Colonic mucosa (tissue), 4 donors: Measurements from ENCODE around the gene DIDO1. TPM values are rescaled to one million over a fixed set of nuclear protein-coding genes. Genes with fewer than 3 reads are reported as not detected.
A peak's percentile ranks its signal among the peaks of the same experiment; 100 is the strongest.

Source experiments
- DNase-seq: peaks from one replicate; pipeline ENCODE4 v3.0.0-alpha.2; 2020
- H3K27ac ChIP-seq: fragments of 200-600 bp; one replicate; pipeline ENCODE4 v1.8.0; 2021
- H3K27me3 ChIP-seq: fragments of 200-600 bp; one replicate; pipeline ENCODE4 v1.8.0; 2021
- H3K36me3 ChIP-seq: fragments of 200-600 bp; one replicate; pipeline ENCODE4 v1.8.0; 2021
- H3K4me1 ChIP-seq: fragments of 200-600 bp; one replicate; pipeline ENCODE4 v1.8.0; 2021; ENCODE audit warnings: mild to moderate bottlenecking
- H3K4me3 ChIP-seq: fragments of 200-600 bp; one replicate; pipeline ENCODE4 v1.8.0; 2021
- H3K9ac ChIP-seq, 2 donors: one replicate each; pipeline ENCODE4 v1.7.0; 2013; ENCODE audit warnings: control low read depth in 2 of 2, low read depth in 2 of 2, low read length in 2 of 2
- H3K9me3 ChIP-seq: fragments of 200-600 bp; one replicate; pipeline ENCODE4 v1.8.0; 2021
- intact Hi-C: fragments of 100-400 bp; cut with DNase I; formaldehyde crosslinking; loops from one replicate; pipeline ENCODE4 v1.14.1; 2022
- total RNA-seq, 2 donors: library from RNA; stranded (reverse); fragmentation: NEBNext Ultra II Directional in 1 of 2; extraction: Animal tissue kit (Norgen Biotek cat#: 25700) in 1 of 2; gene quantifications; one replicate each; pipeline ENCODE4 v1.2.1, GENCODE V29; 2021
- TF ChIP-seq, protein P1 (sequence below): fragments of 200-600 bp; IDR thresholded peaks from one replicate; pipeline ENCODE4 v1.8.0; 2022; ENCODE audit warnings: antibody characterized with exemption, mild to moderate bottlenecking
- donor health status: healthy.
- donor health status: DM: no; HTN: no; CAD: no.
- donor health status: DM: no; HTN: no; CAD: no.

Gene DIDO1
- total RNA-seq, 2 donors from 2014 or later, result 41.4 to 50.4 TPM

GRCh38 chr20:62952373-62952967 lies 26.2 kb upstream of the DIDO1 start, which contains the start of gene SLC17A9:
SLC17A9 (plus strand) TSS chr20:62952709; CDS start chr20:62952831, 122 bp downstream.
- Histone ChIP-seq H3K36me3 (no peaks in the 10 kb centered on the region), H3K4me1 (peaks cover 23% of the 10 kb centered on the region), H3K4me3 (peak within 1 kb of the TSS; percentile 35), H3K9ac (peak within 1 kb of the TSS; percentile 66 to 87), H3K27me3 (no peaks in the 10 kb centered on the region), H3K27ac (peak within 1 kb of the TSS; percentile 87), H3K9me3 (no peaks in the 10 kb centered on the region)
- intact Hi-C loops, result no loop called here
- DNase-seq, result peak; percentile 95
- TF ChIP-seq, protein P1, sequence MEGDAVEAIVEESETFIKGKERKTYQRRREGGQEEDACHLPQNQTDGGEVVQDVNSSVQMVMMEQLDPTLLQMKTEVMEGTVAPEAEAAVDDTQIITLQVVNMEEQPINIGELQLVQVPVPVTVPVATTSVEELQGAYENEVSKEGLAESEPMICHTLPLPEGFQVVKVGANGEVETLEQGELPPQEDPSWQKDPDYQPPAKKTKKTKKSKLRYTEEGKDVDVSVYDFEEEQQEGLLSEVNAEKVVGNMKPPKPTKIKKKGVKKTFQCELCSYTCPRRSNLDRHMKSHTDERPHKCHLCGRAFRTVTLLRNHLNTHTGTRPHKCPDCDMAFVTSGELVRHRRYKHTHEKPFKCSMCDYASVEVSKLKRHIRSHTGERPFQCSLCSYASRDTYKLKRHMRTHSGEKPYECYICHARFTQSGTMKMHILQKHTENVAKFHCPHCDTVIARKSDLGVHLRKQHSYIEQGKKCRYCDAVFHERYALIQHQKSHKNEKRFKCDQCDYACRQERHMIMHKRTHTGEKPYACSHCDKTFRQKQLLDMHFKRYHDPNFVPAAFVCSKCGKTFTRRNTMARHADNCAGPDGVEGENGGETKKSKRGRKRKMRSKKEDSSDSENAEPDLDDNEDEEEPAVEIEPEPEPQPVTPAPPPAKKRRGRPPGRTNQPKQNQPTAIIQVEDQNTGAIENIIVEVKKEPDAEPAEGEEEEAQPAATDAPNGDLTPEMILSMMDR, result no peak

- H3K27ac ChIP-seq, result peak overlapping the region; percentile 87
- no peaks in the 10 kb centered on the region for H3K9me3 ChIP-seq
- H3K4me1 ChIP-seq, result peaks cover 23% of the 10 kb centered on the region
- peak overlapping the region; percentile 6 to 37 for H3K9ac ChIP-seq
- H3K36me3 ChIP-seq, result no peaks in the 10 kb centered on the region
- H3K4me3 ChIP-seq, result peak overlapping the region; percentile 35
- intact Hi-C loops, result no loop called here
- TF ChIP-seq, protein P1, result no peak
- no peaks in the 10 kb centered on the region for H3K27me3 ChIP-seq
- DNase-seq, result no peak
These were observed 25.6 kb upstream of the DIDO1 start for GRCh38 chr20:62951896-62952372.

DNA sequence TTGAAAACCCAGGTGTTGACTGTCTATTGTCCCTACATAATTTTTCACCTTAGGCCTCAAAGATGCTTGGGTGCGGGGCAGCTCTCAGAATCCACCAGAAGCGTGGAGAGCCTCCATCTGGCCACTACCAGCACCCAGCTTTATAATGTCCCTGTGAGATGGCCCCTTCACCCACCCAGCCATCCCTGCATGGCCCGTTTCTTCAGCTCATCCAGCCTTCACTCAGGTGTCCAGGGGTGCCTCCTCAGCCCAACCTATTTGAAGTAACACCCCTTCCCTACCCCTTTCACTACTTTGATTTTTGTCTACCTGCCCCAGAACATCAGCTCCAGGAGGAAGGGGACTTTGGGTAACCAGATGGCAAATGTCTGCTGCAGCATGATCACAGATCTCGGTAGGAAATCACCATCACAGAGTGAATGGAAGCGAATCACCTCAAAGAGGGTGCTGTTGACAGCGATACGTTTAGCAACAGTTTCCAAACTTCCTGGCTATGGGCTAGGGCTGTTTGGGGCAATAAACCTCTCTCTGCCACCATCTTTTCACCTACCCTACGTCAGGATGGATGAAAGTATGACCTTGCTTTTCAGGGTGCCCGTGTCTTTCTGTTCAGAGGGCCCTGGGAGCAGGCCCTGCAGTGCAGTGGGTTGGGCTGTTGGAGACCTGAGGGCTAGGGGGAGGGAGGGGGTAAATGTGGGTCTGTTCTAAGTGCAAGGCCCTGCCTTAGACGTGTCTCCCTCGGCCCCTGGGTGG lies 25.0 kb upstream of the DIDO1 start:
- no peaks in the 10 kb centered on the region for H3K9me3 ChIP-seq
- H3K27ac ChIP-seq, result no peak overlapping the region
- no peaks in the 10 kb centered on the region for H3K36me3 ChIP-seq
- TF ChIP-seq, protein P1, result no peak
- H3K4me1 ChIP-seq, result peaks cover 23% of the 10 kb centered on the region
- intact Hi-C loops, result no loop called here
- no peak for DNase-seq
- no peaks in the 10 kb centered on the region for H3K27me3 ChIP-seq
- H3K4me3 ChIP-seq, result no peak overlapping the region
- H3K9ac ChIP-seq, result no peak overlapping the region

DNA sequence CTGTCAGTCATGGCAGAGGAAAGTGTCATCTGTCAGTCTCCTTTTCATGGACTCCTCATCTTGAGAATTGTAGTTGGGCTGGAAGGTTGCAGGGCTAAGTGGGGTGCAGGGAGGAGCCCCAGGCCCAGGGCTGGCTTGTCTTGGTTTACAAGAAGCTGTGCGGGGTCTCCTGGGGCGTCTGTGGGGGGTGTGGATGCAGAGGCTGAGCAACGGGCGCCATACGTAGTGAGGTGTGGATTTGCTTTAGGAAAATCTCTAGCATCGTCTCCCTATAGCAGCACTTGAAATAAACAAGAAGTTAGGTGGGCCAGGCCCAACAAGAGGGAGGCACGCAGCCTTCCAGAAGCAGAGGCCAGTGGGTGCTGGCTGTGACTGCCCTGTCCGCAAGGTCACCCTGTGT lies 24.4 kb upstream of the DIDO1 start:
- no peaks in the 10 kb centered on the region for H3K9me3 ChIP-seq
- intact Hi-C loops, result no loop called here
- peaks cover 1% of the 10 kb centered on the region for H3K36me3 ChIP-seq

GRCh38 chr20:62949962-62950361 lies 23.7 kb upstream of the DIDO1 start:
- Histone ChIP-seq H3K4me1 (peaks cover 18% of the 10 kb centered on the region), H3K36me3 (peaks cover 5% of the 10 kb centered on the region), H3K27me3 (no peaks in the 10 kb centered on the region), H3K9ac (no peak overlapping the region), H3K27ac (no peak overlapping the region), H3K9me3 (no peaks in the 10 kb centered on the region), H3K4me3 (no peak overlapping the region)
- intact Hi-C loops, result no loop called here
- no peak for DNase-seq
- TF ChIP-seq, protein P1, result no peak

More for the DNA sequence above, 24.4 kb upstream of the DIDO1 start:
- no peak overlapping the region for H3K4me3 ChIP-seq
- no peak for DNase-seq
- H3K9ac ChIP-seq, result no peak overlapping the region
- TF ChIP-seq, protein P1, result no peak
- H3K27me3 ChIP-seq, result no peaks in the 10 kb centered on the region
- H3K4me1 ChIP-seq, result peaks cover 21% of the 10 kb centered on the region
- H3K27ac ChIP-seq, result no peak overlapping the region
